Spinal cord (tissue), 10 donors: ENCODE measurements around the gene VWA3A. TPM values are rescaled to one million over a fixed set of nuclear protein-coding genes. Genes with fewer than 3 reads are reported as not detected.
"Not testable (repeated sequence)": the region's sequence is repeated elsewhere in the genome, so short reads cannot be mapped to it uniquely, and the experiment has no call there.

Experiments used
- DNase-seq, 6 donors: peaks; one replicate each; pipeline versions ENCODE4 v3.0.0 to v3.0.0-alpha.2; 2013 to 2015; ENCODE audit warnings: low spot score in 6 of 6, low read depth in 4 of 6
- H3K27ac ChIP-seq: one replicate; pipeline ENCODE4 v1.5.1; 2013; ENCODE audit warnings: low read depth, low read length, control low read depth
- H3K27me3 ChIP-seq: one replicate; pipeline ENCODE4 v1.6.1; 2013; ENCODE audit warnings: low read length; ENCODE audit not compliant: control insufficient read depth, insufficient read depth
- H3K36me3 ChIP-seq: one replicate; pipeline ENCODE4 v1.6.1; 2013; ENCODE audit warnings: low read length; ENCODE audit not compliant: control insufficient read depth, insufficient read depth
- H3K4me1 ChIP-seq: one replicate; pipeline ENCODE4 v1.6.1; 2013; ENCODE audit warnings: low read length; ENCODE audit not compliant: control insufficient read depth, insufficient read depth
- H3K4me3 ChIP-seq: one replicate; pipeline ENCODE4 v1.5.1; 2013; ENCODE audit warnings: low read depth, low read length, control low read depth
- H3K9me3 ChIP-seq: one replicate; pipeline ENCODE4 v1.6.1; 2013; ENCODE audit warnings: low read length; ENCODE audit not compliant: control insufficient read depth, insufficient read depth
- WGBS: methylation state at CpG from one replicate; pipeline ENCODE4 v1.1.5; 2013; ENCODE audit warnings: missing lambda C conversion rate; ENCODE audit not compliant: insufficient coverage; 5-methylcytosine and 5-hydroxymethylcytosine counted together
- polyA plus RNA-seq, 2 donors: library from polyadenylated mRNA; unstranded; fragments of 120-200 nt; gene quantifications; one replicate each; pipeline ENCODE4 v1.2.1, GENCODE V29; 2013; ENCODE audit not compliant: insufficient read length in 2 of 2
- total RNA-seq, 2 donors: library from RNA; depleted of rRNA in 1 of 2; stranded (reverse); fragments of 120-200 nt in 1 of 2; fragments of >200 nt in 1 of 2; gene quantifications; one replicate each; pipeline versions ENCODE4 v1.2.3 to v1.2.4, GENCODE V29; 2013 to 2014
- donor health status: healthy.

The VWA3A gene
- total and polyA plus RNA-seq, 4 donors: 4.6 to 22.5 (median 20.2) TPM

DNA sequence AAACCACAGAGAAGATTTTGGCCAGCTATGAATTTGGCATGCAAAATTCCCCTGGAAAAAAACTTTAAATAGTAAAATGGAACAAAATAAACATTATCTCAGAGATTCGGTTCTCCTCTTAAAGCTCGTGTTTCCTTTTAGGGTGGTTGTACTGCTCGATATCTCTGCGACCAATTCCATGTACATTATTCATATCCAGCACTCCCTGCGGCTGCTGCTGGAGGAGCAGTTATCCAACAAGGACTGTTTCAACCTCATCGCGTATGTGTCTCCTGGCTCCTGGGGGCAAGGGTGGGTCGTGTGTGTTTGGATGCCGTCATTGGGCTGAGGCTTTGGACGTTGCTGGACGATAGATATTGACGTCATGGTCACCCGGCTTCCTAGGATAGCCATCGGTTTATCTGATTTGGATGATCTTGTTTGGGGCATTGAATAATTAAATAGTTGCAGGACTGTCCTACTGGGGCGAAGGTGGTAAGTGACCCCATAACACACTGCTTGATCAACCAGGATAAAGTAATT lies 33.8 kb downstream of the VWA3A start:
- WGBS: 87% methylated on average over 10 of the region's 15 CpGs
- Histone ChIP-seq H3K27me3 (no peaks in the 10 kb centered on the region), H3K4me1 (no peaks in the 10 kb centered on the region), H3K4me3 (no peak overlapping the region), H3K9me3 (no peaks in the 10 kb centered on the region), H3K27ac (no peak overlapping the region), H3K36me3 (no peaks in the 10 kb centered on the region)
- no peak for DNase-seq

DNA sequence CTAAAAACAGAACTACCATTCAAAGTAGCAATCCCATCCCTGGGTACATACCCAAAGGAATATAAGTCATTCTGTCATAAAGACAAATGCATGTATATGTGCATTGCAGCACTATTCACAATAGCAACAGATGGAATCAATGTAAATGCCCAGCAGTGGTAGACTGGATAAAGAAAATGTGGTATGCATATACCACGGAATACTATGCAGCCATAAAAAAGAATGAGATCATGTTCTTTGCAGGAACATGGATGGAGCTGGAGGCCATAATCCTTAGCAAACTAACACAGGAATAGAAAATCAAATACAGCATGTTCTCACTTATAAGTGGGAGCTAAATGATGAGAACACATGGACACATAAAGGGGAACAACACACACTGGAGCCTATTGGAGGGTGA lies 36.2 kb downstream of the VWA3A start:
- H3K27ac ChIP-seq, H3K4me1 ChIP-seq, DNase-seq, H3K36me3 ChIP-seq, H3K27me3 ChIP-seq, H3K9me3 ChIP-seq, H3K4me3 ChIP-seq: not testable (repeated sequence)
- no CpG with 5 or more reads among the region's 1 CpG for WGBS

DNA sequence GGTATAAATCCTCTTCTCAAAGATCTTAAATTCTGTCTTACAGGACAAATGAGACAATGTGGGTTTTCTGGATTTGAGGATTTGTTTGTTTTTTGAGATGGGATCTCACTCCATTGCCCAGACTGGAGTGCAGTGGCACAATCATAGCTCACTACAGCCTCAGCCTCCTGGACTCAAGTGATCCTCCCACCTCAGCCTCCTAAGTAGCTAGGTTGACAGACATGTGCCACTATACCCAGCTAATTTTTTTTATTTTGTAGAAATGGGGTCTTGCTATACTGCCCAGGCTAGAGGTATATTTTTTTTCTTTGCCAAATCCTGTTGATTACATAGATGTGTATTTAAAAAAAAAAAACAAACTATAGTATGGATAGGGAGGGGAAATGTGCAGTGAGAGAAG lies 38.2 kb downstream of the VWA3A start:
- DNase-seq: no peak

DNA sequence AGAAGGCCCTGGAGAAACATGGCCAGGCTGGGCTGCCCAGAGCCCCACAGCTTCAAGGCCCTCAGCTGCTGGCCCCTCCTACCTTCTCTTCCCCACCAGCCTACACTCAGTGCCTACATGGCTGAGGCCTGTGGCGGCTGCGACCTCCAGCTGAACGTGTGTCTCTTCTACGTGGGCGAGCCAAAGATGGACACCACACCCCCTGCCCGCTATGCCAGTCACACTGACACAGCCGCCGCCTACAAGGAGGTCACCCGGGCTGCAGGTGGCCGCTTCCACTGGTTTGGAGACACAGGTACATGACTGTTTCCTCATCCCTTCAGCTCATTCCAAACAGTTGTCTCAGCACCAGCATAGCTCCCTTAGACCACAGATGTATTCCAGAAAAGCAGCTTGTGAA lies 40.5 kb downstream of the VWA3A start:
- Histone ChIP-seq H3K27ac (no peak overlapping the region), H3K9me3 (no peaks in the 10 kb centered on the region), H3K4me1 (no peaks in the 10 kb centered on the region), H3K36me3 (peaks cover 6% of the 10 kb centered on the region), H3K4me3 (no peak overlapping the region), H3K27me3 (no peaks in the 10 kb centered on the region)
- no peak for DNase-seq
- 89% methylated on average over 10 of the region's 10 CpGs for WGBS

More for the DNA sequence above, 38.2 kb downstream of the VWA3A start:
- Histone ChIP-seq H3K27ac (no peak overlapping the region), H3K9me3 (no peaks in the 10 kb centered on the region), H3K27me3 (no peaks in the 10 kb centered on the region), H3K4me3 (no peak overlapping the region), H3K36me3 (peaks cover 6% of the 10 kb centered on the region), H3K4me1 (no peaks in the 10 kb centered on the region)

DNA sequence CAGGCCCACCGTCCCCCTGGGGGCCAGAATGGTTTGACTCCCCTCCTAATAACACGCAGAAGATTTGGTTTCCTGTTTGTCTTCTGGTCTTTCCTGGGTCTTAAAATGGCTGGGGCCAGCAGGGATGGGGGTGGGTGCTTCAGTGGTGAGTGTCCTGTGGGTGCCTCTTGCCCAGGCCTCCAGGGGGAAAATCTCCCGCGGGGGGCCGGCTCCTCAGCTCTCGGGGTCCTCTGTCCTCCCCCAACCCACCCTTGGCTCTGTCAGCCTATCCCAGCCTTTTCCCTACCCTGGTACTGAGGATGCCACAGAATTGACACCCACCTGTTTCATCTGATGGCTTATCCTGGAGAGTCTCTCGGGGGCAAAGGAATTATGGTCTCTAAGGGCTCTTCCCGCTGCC lies 46.1 kb downstream of the VWA3A start:
- Histone ChIP-seq H3K27ac (no peak overlapping the region), H3K4me3 (no peak overlapping the region), H3K36me3 (peaks cover 3% of the 10 kb centered on the region), H3K4me1 (no peaks in the 10 kb centered on the region), H3K27me3 (no peaks in the 10 kb centered on the region), H3K9me3 (no peaks in the 10 kb centered on the region)
- DNase-seq: no peak
- 80% methylated on average over 1 of the region's 8 CpGs for WGBS

DNA sequence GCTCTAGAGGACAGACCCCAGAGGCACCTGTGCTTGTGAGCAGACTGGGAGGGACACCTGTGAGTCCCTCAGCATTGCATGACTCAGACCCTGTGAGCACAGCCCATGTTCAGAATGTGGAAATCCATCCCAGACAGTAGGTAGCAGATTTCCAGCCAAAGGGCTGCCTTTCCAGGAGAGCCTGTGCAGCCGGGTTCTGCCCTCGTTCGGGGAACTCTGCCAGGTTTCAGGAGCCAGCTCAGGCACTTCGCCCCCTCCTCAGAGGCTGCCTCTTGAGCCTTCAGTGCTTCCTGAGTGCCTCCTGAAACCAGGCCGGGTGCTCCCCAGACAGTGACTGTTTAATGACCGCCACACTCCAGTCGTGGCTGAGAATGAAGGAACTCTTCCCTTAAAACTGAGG lies 46.7 kb downstream of the VWA3A start:
- no peaks in the 10 kb centered on the region for H3K9me3 ChIP-seq
- peaks cover 3% of the 10 kb centered on the region for H3K36me3 ChIP-seq
- H3K4me3 ChIP-seq: no peak overlapping the region
- no peak for DNase-seq
- H3K27me3 ChIP-seq: no peaks in the 10 kb centered on the region
- H3K4me1 ChIP-seq: no peaks in the 10 kb centered on the region
- no peak overlapping the region for H3K27ac ChIP-seq
- 71% methylated on average over 7 of the region's 7 CpGs for WGBS

DNA sequence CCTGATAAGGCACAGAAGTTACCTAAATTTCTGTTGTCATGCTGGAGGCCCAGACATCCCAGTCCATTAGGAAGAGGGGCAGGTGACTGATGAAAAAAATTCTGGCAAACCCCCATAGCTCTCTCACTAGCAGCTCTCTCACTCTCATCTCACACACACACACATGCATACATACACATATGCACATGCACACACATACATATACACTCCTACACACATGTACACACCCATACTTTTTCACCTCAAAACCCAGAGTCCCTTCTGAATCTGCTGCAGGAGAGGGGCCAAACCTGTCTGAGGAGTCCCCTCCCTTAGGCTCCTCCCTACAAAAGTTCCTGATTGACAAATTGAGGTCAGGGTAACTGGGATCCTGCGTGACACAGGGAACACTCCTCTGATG lies 47.4 kb downstream of the VWA3A start:
- Histone ChIP-seq H3K9me3 (no peaks in the 10 kb centered on the region), H3K4me1 (no peaks in the 10 kb centered on the region), H3K27ac (no peak overlapping the region), H3K27me3 (no peaks in the 10 kb centered on the region), H3K4me3 (no peak overlapping the region), H3K36me3 (peaks cover 3% of the 10 kb centered on the region)
- 80% methylated on average over 1 of the region's 1 CpG for WGBS
- DNase-seq: no peak

DNA sequence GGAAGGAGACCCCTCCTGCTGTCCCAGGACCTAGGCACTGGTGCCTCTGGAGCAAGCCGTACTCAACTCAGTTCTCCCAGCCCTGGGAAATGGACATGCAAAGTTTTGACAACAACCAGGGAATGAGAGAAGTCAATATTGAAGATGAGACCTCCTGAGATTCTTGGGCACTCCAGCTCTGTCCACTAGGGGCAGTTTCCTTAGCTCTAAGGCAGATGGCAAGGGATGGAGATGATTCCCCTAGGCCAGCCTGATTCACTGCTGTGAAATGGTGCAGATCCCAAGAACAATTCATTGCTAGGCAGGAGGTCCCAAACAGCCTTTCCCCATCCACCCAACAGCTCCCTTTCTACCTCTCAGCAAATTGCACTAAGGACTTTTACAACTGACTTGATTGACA lies 49.4 kb downstream of the VWA3A start:
- Histone ChIP-seq H3K27me3 (no peaks in the 10 kb centered on the region), H3K9me3 (no peaks in the 10 kb centered on the region), H3K27ac (no peak overlapping the region), H3K36me3 (peaks cover 3% of the 10 kb centered on the region), H3K4me1 (no peaks in the 10 kb centered on the region), H3K4me3 (no peak overlapping the region)
- no peak for DNase-seq
- 83% methylated on average over 1 of the region's 1 CpG for WGBS

DNA sequence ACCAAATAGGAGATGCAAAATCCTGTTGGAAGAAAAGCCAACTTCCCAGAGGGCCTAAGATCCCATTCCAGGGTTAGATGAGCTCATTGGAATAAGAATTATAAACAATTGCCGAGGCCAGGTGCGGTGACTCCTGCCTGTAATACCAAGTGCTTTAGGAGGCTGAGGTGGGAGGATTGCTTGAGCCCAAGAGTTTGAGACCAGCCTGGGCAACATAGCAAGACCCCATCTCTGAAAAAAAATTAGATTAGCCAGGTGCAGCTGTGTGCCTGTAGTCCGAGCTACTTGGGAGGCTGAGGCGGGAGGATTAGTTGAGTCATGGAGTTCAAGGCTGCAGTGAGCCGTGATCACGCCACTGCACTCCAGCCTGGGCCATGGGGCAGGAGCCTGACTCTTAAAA lies 52.2 kb downstream of the VWA3A start:
- DNase-seq: no peak
- H3K4me3 ChIP-seq: no peak overlapping the region
- H3K4me1 ChIP-seq: no peaks in the 10 kb centered on the region
- WGBS: 98% methylated on average over 6 of the region's 6 CpGs
- H3K27ac ChIP-seq: no peak overlapping the region
- no peaks in the 10 kb centered on the region for H3K36me3 ChIP-seq
- no peaks in the 10 kb centered on the region for H3K9me3 ChIP-seq
- no peaks in the 10 kb centered on the region for H3K27me3 ChIP-seq

DNA sequence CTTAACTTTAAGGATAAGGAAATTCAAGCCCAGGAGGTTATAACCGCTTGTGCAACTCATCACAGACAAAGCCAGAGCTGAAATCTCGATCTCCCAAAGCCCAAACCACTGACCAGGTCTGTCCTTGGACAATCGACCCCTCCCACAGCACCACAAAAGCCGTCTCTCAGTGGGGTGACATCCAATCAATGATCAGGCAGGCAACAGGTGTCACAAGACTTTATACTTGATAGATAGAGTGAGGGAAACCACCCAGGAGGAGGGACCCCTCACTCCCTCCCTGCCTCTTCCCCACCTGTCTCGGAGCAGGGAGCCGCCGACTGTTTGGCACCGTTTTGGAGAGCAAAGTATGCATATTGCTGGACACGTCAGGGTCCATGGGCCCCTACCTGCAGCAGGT lies 55.5 kb downstream of the VWA3A start:
- WGBS: 73% methylated on average over 6 of the region's 9 CpGs
- H3K4me1 ChIP-seq: no peaks in the 10 kb centered on the region
- H3K27me3 ChIP-seq: no peaks in the 10 kb centered on the region
- no peak overlapping the region for H3K4me3 ChIP-seq
- H3K27ac ChIP-seq: no peak overlapping the region
- no peaks in the 10 kb centered on the region for H3K36me3 ChIP-seq
- H3K9me3 ChIP-seq: no peaks in the 10 kb centered on the region
- no peak for DNase-seq
